Activated T-cell treated with anti-CD3 and anti-CD28 coated beads for 24 hours (primary cell): ENCODE results near the gene PEX5L.
"Not testable (repeated sequence)": the region's sequence is repeated elsewhere in the genome, so short reads cannot be mapped to it uniquely, and the experiment has no call there.

Experiments used
- DNase-seq: peaks from one replicate; pipeline ENCODE4 v3.0.0-alpha.2; 2020; ENCODE audit warnings: low read depth

Gene PEX5L

GRCh38 chr3:179832333-179832854 lies 204.3 kb downstream of the PEX5L start:
- no peak for DNase-seq

DNA sequence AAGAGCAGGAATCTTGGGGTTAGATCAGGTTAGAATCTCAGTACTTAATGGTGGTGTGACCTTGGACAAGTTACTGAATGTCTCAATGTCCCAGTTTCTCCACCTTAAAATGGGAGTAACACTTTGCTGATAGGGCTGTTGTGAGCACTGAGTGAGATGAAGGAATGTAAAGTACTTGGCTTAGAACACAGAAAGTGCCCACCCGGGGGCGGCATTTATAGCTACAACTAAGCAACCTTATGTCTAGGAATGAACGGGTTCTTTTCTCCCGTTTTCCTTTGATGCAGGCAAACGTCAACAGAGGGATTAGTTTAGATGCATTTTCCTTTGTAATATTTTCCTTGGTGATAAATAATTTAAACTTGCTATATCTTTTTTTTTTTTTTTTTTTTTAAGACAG lies 207.3 kb downstream of the PEX5L start:
- DNase-seq, result no peak

GRCh38 chr3:179828738-179829137 lies 208.0 kb downstream of the PEX5L start:
- DNase-seq, result no peak

DNA sequence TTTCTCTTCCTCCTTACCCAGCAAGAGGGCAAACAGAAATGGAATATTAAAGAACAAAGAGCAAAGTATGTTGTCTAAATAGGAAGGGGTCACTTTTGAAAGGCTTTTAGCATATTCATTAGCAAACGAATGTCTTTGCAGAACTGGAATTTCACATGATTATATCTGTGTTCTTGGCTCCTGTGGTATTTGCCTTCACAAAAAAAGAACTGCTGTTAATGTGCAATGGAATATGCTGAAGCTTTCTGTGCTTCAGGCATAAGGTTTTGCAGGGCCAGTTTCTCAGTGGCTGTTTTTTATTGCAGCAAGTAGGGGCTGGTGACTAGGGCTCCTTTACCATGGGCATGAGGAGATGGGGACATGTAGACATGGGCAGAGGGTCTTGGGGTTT lies 210.5 kb downstream of the PEX5L start:
- no peak for DNase-seq

DNA sequence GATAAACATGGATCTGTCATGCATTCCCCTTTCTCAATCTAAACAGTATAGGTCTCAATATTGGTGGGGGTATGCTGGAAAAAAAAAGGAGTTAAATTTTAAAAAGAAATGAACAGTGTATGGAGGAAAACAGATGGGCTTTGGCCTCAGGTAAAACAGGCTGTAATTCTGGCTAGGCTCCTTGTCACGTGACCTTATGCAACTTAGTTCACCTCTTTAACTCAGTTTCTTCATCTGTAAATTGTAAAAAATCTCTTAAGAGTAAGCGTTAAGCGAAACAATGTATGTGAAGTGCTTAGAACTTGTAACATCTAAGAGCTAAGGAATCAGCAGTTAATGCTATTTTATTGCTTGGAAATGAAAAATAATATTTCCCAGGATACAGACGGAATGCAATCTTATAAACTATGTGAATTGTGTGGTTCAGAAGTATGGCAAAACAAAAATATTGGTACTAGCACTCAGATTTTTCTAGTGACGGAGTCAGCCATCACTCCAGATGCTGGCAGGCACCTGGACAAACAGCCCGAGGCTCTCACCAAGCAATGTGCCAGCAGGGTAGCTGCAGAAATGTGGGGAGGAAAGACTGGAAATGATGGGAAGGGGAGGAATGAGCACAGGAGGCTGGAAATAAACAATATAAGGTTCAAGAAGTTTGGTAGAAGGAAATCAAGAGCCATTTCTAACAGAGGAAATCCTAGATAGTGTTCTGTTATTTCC lies 211.1 kb downstream of the PEX5L start:
- no peak for DNase-seq

DNA sequence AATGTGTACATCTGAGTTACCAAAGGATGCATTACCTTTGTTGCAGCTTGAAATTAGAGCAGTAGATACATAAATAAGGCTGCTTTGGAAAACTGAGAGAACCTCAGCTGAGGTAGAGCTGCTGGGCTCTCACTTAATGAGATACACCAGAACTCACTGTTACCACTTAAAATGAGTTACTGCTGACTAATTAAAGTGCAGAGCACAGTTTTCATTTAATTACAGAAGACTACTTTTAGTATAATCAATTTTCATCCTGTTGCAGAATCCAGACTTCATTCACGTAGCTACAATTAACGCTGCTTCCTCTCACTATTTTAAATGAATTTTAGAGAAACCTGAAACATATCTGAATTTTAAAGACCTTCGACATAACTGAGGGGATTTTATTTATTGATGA lies 214.4 kb downstream of the PEX5L start:
- DNase-seq, result no peak

DNA sequence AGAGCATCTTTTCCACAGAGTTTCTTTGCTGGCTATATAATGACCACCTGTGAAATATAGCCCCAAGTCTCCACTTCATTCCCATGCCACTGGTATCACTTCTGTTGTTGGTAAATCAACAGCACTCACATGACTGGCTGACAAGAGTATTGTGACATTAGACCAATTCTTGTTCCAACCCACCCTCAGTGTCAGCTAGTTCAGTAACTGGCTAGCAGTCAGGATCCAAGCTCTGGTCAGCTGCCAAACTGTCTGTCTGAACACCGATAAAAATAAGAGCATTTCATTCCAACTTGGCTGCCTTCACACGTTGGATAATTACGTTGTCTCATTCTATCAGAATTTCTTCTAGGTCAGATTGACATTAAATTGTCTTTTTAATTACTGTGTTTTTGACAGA lies 217.4 kb downstream of the PEX5L start:
- DNase-seq, result no peak

DNA sequence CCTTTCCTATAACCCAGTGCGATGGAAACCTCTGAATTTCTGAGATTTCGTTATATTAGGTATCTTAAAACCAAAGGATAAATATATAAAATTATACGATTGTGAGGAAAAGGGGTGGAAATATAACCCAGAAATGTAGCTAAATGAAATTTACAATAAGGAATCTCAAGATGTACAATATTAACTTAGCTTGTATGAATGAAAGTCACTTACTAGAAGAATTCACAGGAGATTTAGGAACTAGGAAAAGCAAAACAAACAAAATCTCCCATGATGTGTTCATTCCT lies 224.7 kb downstream of the PEX5L start:
- DNase-seq, result no peak

DNA sequence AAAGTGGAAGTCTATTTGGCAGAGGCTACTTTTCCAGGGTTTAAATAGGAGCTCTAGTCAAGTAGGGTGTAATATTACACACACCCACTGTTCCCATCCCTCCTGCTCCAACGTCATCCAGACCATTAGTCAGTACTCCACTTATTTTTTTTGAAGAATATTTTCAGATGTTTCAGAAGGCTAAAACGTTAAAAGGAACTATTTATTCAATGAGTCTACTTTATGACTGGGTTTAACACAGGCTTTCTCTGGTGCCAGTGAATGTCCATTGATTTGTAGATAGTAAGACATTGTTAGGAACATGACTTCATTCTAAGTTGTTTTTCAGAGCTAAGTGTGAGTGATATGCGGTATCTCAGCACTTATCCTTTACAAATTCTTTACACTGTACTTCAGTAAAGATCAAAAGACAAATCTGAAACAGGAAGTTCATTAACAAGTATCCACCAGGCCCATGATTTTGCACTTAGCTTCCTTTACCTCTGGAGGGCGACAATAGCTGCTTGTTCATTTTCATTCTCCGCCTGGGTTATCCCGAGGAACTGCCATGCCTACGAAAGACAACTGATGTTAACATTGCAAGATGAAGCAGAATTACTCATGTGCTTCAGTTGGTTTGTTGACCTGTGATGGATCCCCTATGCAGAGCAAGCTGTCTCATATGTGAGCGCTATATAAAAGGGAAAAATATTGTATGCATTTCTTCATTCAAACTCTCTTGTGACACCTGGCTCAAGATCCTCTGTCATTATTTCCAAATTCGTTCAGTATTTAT lies 225.2 kb downstream of the PEX5L start:
- no peak for DNase-seq

- no peak for DNase-seq
Measured at GRCh38 chr3:179809639-179810038, 227.1 kb downstream of the PEX5L start.

GRCh38 chr3:179807588-179807987 lies 229.1 kb downstream of the PEX5L start:
- DNase-seq, result no peak

GRCh38 chr3:179806177-179806576 lies 230.6 kb downstream of the PEX5L start:
- DNase-seq, result no peak

- no peak for DNase-seq
Measured at GRCh38 chr3:179801856-179802255, 234.9 kb downstream of the PEX5L start.

- no peak for DNase-seq
Measured at GRCh38 chr3:179801263-179801662, 235.5 kb downstream of the PEX5L start.

DNA sequence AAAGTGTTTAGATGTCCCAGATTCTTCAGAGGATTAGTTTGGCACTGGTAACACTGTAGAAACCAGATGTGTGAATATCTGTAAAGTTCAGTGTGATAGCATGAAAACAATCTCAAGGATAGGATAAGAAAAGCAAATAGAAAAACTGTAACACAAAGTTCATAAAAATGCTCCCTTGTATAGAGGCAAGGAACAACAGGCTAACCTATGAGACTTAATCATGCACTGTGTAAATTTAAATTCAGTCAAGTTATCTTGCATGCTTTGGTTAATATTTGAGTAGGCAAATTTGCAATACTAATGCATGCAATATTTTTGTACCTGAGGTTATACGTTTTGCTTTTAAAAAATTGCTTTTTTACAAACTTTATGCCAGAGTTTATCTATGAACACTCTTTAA lies 239.5 kb downstream of the PEX5L start:
- DNase-seq, result no peak

DNA sequence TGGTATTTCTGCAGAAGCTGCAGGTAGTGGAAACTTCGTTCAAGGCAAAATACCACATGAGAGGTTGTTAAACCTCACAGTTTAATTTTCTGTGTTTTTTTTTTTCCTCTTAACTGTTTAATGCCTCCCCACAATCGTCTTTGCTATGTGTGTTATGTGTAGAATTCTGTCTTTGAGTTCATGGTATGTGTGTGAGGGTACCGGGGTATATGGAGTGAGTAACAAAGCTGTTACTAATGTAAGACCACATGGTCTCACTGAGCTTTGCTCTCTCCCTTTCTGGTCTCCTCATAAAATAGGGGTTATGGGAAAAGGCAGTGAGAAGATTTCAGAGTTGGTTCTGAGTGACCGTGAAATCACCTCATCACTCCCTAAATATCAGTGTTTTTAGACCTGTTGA lies 240.3 kb downstream of the PEX5L start:
- no peak for DNase-seq

DNA sequence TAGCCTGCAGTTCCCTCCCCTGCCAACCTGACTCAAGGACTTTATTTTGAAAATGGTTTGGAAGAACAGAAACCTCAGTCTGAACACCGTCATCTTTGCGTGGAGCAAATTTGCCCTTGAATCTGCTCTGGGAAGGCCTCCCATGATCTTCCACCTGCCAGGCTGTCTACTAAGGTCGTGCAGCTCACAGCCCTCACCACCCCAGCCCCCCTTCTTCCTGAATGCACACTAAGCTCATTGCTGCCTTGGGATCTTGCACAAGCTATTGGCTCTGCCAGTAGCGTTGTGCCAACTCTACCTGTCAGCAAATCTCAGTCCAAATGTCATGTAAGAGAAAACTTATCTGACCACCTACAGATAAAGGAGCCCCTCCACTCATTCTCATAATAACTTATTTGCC lies 242.4 kb downstream of the PEX5L start:
- DNase-seq, result no peak

- DNase-seq, result no peak
Measured at GRCh38 chr3:179791793-179792192, 244.9 kb downstream of the PEX5L start.

- no peak for DNase-seq
Measured at GRCh38 chr3:179788996-179789395, 247.7 kb downstream of the PEX5L start.

GRCh38 chr3:179782841-179783240 lies 253.9 kb downstream of the PEX5L start:
- not testable (repeated sequence) for DNase-seq

GRCh38 chr3:179775416-179776122 lies 261.2 kb downstream of the PEX5L start:
- DNase-seq, result no peak

GRCh38 chr3:179772297-179772696 lies 264.4 kb downstream of the PEX5L start:
- no peak for DNase-seq

GRCh38 chr3:179771797-179772196 lies 264.9 kb downstream of the PEX5L start:
- DNase-seq, result no peak
